Measurements from ENCODE around the gene GCKR.

GCKR gene, protein sequence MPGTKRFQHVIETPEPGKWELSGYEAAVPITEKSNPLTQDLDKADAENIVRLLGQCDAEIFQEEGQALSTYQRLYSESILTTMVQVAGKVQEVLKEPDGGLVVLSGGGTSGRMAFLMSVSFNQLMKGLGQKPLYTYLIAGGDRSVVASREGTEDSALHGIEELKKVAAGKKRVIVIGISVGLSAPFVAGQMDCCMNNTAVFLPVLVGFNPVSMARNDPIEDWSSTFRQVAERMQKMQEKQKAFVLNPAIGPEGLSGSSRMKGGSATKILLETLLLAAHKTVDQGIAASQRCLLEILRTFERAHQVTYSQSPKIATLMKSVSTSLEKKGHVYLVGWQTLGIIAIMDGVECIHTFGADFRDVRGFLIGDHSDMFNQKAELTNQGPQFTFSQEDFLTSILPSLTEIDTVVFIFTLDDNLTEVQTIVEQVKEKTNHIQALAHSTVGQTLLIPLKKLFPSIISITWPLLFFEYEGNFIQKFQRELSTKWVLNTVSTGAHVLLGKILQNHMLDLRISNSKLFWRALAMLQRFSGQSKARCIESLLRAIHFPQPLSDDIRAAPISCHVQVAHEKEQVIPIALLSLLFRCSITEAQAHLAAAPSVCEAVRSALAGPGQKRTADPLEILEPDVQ

DNA sequence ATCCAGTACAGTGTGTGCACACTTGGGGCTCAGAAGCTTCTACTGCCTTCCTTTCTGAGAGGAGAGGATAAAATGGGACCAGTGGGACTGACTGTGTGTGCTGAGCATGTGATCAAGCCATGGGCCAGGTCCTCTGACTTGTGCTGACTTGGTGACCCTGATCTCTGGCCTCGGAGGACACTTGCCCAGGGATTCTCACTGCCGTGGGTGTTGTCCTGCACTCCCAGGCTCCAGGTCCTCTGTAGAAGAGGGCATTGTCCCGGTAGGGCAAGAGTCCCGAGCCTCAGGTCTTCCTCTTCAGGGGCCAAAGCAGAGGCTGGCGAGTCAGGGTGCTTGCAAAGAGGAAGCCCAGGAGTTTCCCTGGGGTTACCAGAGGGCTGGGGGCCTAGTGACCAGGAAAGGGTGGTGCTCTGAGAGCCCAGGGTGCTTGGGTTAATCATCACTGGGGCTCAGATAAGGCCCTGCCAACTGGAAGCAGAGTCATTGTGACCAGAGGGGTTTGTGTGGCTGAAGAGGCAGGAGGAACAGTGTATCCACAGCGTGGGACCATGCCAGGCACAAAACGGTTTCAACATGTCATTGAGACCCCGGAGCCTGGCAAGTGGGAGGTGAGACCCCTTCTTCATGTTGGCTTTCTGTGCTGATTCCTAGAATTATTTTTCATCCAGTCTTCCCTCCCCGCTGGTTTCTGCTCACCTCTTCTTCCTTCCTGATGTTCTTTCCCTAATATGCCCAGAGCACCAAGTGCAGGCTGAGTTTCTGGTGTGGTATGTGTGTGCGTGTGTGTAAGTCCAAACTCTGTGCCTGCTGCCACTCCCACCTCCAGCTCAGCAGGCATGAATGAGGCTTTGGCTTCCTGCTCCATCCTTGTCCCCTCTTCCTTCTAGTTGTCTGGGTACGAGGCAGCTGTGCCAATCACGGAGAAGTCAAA, at the start of gene GCKR:
Gene GCKR, plus strand, starts transcription at position 483 of the 931 bp plus-strand sequence. Its CDS starts 66 bp downstream, at position 549.
- DNase-seq = no peak

DNA sequence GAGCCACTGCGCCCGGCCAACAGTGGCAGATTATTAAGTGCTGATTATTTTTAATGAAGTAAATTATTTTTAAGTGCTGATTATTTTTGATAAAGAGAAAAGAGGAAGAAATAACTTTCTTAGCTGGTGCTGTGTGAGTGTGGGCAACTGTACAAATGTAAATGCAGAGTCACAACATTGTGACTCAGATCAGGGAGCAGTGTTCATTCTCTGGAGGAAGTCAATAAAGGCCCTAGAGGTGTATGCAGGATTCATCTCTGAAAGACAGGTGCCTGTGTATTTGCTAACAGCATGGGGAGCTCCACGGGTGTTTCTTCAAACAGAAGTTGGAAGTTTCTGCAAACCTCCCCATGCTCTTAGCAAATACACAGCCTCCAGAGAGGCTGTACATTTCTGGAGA, 48.3 kb upstream of the GCKR start:
- no peak for DNase-seq

DNA sequence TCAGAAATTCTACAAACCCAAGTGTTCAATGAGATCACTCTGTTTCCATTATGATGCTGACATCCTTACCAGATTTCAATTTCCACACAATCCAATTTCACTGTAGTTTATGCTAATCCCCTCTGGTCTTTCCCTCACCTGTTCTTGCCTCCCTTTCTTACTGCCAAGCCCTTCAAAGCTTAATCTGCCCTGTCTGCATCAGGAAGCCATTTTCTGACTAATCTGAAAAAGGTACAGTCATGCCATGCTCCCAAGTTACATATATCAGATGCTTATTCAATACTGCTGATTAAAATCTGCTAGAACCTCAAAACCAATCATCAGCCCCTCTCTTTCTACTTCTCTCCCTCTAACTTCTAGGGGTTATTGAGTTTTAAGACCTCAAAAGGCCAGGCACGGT, 45.5 kb upstream of the GCKR start:
- DNase-seq = no peak

GRCh38 chr2:27453968-27454367, 42.7 kb upstream of the GCKR start:
- DNase-seq = no peak

GRCh38 chr2:27461118-27461517, 35.5 kb upstream of the GCKR start:
- DNase-seq = no peak

DNA sequence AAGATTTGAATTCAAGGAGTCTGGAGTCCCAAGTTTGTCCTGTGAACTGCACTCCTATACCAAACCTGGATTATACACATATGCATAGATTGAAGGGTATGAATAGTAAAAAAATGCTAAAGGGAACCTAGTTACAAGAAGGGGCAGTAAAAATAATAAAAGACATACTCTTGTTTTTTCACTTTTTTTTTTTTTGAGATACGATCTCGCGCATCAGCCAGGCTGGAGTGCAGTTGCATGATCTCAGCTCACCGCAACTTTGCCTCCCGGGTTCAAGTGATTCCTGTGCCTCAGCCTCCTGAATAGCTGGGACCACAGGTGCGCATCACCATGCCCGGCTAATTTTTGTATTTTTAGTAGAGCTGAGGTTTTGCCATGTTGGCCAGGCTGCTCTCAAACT, 32.2 kb upstream of the GCKR start:
- no peak for DNase-seq

- no peak for DNase-seq
Observed at GRCh38 chr2:27471961-27472360, 24.7 kb upstream of the GCKR start.

DNA sequence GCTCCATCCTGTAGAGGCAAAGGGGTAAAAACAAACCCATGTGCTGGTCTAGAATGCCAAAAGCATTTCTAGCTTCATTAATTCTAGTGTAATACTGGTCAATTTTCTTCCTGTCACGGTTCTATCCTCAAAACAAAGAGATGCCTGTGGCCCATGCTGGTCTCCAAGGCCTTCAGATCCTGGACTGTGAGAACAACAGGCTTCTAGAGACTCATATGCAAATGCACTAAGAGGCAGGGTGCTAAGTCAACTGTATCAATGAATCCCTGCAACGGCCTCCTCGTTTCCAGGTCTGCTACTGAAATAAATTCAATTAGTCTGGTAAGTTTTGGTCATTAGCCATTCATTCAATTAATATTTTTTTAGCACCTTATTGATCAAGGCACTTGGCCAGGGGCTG, 11.1 kb upstream of the GCKR start:
- DNase-seq = no peak

GRCh38 chr2:27489118-27489497, 7.5 kb upstream of the GCKR start:
- no peak for DNase-seq

- DNase-seq = peak; percentile 100
Observed at GRCh38 chr2:27489498-27490397, 6.9 kb upstream of the GCKR start, which contains the start of gene IFT172. Gene IFT172, minus strand, starts transcription at chr2:27489743. Its CDS starts 90 bp downstream, at chr2:27489653.

DNA sequence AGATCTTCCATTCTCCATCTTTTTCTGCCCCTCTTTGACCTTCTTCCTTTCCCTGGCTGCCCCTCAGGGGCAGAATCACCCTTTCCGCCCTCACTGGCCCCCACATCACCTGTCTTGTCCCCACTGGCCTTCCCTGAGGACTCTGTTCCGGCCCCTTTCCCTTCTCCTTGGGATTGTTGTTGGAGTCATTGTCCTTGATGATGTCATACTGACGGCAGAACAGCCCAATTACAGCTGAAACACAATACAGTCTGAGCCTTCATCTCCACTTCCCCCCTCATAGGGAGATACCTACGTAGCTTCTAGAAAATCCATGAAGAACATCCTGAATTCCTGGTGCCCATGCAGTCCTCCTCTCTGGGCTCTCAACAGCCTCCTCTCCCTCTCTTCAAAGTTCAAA, 4.1 kb upstream of the GCKR start:
- DNase-seq = no peak

GRCh38 chr2:27493948-27494283, 2.7 kb upstream of the GCKR start:
- DNase-seq = no peak

DNA sequence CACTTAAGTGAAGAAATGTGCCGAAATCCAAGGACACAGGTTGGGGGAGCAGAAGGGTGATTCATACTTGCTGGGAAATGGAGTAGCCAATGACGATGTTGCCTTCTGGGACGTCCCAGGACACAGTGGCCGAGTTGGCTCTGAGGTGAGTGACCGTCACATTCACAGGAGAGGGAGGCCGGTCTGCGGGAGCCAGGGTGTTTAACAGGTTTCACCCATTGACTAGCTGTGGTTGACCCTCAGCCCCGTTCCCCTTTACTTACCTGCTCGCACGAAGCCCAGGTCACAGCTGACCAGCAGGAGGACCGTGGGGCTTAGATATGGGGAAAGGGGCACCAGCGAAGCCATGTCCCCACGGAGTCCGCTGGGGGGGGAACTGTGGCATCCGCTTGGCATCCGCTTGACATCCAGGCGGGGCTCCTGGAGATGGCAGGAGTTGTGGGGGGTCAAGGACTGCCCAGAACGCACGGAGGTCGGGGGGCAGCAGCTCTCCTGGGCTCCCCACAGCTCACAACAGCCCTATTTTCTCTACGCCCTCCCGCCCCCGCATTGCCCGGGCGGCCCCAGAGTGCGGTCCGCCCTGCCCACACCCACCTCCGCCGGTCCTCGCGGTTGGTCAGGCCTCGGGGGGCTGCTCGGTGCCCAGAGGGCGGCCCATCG, 2.2 kb upstream of the GCKR start:
- no peak for DNase-seq

DNA sequence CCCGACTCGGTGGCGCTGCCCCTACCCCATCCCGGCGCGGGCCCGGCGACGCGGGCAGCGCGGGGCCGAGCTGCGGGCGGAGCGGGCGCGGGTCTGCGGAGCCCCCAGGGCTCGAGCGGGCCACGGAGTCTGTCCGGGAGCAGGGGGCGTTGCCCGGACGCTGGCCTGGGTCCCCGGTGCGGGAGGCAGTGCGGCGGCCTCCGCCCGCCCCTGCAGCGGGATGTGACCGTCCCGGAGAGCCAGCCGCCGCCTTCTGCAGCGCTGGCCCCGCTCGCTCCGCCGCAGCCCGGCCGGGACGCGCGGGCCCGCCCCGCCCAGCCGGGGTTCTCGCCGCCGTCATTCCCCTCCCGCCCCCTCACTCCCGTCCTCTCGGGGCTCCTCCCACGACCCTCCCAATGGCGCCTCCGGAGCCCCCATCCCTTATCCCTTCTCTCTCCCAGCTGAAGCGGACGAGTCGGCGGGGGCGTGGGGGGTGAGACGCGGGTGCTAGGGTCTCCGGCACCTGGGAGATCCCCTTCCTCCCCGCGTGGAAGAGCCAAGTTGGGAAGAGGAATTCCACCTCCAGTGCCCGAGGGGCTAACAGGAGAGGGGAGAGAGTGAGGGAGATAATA, 1.6 kb upstream of the GCKR start, which contains the start of gene FNDC4:
Gene FNDC4, minus strand, starts transcription at position 257 of the 611 bp plus-strand sequence. CDS start 521 bp downstream, outside the sequence.
- no peak for DNase-seq

DNA sequence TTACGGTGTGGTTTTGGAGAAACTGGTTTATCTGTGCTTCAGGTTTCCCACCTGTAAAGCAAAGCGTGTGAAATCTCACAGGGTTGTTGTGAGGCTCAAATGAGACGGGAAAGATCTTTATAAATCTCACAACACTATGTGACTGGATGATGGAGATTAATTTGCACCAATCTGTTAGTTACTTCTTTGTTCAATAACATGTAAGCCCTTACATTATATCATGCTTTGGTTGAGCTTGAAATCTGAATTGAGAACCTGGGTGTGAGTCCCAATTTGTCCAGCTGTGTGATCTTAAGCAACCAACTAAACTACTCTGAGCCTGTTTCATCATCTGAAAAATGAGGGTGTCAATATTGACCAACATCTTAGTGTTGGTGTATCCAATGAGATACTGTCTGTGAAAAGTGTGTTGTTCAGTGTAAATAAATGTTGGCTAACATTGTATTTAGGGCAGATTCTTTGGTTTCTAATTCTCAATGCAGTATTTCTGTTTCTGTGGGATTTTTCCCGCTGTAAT, 741 bp upstream of the GCKR start:
- no peak for DNase-seq

GRCh38 chr2:27497288-27497627, 619 bp downstream of the GCKR start:
- DNase-seq = no peak

GRCh38 chr2:27498975-27499374, 2.3 kb downstream of the GCKR start:
- no peak for DNase-seq

DNA sequence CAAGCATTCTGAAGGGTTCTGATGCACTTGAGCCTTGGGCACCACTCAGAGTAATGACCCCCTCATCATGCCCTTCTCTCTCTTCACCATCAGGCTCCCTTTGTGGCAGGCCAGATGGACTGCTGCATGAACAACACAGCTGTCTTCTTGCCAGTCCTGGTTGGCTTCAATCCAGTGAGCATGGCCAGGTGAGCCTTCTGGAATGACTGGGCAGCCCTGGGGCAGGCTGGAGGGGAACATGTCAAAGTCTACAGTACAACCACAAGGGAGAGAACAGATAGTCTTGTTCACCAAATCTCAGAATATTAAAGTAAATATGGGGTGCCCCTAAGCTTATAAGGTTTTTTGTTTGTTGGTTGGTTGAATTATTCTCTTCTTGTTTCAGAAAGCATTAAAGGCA, 4.4 kb downstream of the GCKR start:
- DNase-seq = no peak

GRCh38 chr2:27502142-27502541, 5.5 kb downstream of the GCKR start:
- DNase-seq = no peak

- DNase-seq = no peak
Observed at GRCh38 chr2:27506587-27506986, 9.9 kb downstream of the GCKR start.

GRCh38 chr2:27507293-27507692, 10.7 kb downstream of the GCKR start:
- no peak for DNase-seq

All from NCI-H2171 (cell line).